Fibroblast of lung (primary cell): ENCODE results near the gene CLSTN2. TPM values are rescaled to one million over a fixed set of nuclear protein-coding genes. Genes with fewer than 3 reads are reported as not detected.

Experiments used
- DNase-seq, 2 donors: peaks; one replicate each; pipeline versions ENCODE4 v3.0.0 to v3.0.0-alpha.2; 2010; ENCODE audit warnings: low read depth in 2 of 2
- H2AFZ ChIP-seq: 2 replicates; pipeline ENCODE4 v1.5.1; 2012; ENCODE audit warnings: low read length, control low read depth, inconsistent platforms
- H3K27ac ChIP-seq: 2 replicates; pipeline ENCODE4 v1.5.1; 2011; ENCODE audit warnings: low read length, control low read depth; ENCODE audit not compliant: insufficient read depth
- H3K27me3 ChIP-seq: 2 replicates; pipeline ENCODE4 v1.5.1; 2011; ENCODE audit warnings: mild to moderate bottlenecking, low read length; ENCODE audit not compliant: control insufficient read depth, insufficient read depth
- H3K36me3 ChIP-seq: 2 replicates; pipeline ENCODE4 v1.5.1; 2011; ENCODE audit warnings: low read length; ENCODE audit not compliant: control insufficient read depth, insufficient read depth
- H3K4me1 ChIP-seq: 2 replicates; pipeline ENCODE4 v1.5.1; 2011; ENCODE audit warnings: low read length; ENCODE audit not compliant: control insufficient read depth, insufficient read depth; ENCODE audit errors: extremely low read depth
- H3K4me2 ChIP-seq: 2 replicates; pipeline ENCODE4 v1.5.1; 2011; ENCODE audit warnings: low read length, control low read depth; ENCODE audit not compliant: insufficient read depth; ENCODE audit errors: extremely low read depth
- H3K4me3 ChIP-seq, 4 experiments: fragments of 200-600 bp in 1 of 4; sonication (generic) in 1 of 4; replicated peaks in 1 of 4; 2 replicates each; pipeline ENCODE4 v1.5.1; 2011 to 2016; ENCODE audit warnings: low read length in 4 of 4, low read depth in 3 of 4, mild to moderate bottlenecking in 3 of 4, control low read depth in 2 of 4, inconsistent platforms in 1 of 4, mixed read lengths in 1 of 4; ENCODE audit not compliant: insufficient read depth in 1 of 4; ENCODE audit errors: control extremely low read depth in 1 of 4
- H3K79me2 ChIP-seq: 2 replicates; pipeline ENCODE4 v1.5.1; 2012; ENCODE audit warnings: mild to moderate bottlenecking, low read length, inconsistent platforms; ENCODE audit not compliant: control insufficient read depth, insufficient read depth
- H3K9ac ChIP-seq: 2 replicates; pipeline ENCODE4 v1.5.1; 2011; ENCODE audit warnings: mild to moderate bottlenecking, low read length, control low read depth; ENCODE audit not compliant: insufficient read depth
- H3K9me3 ChIP-seq: 2 replicates; pipeline ENCODE4 v1.5.1; 2012; ENCODE audit warnings: low read depth, low read length; ENCODE audit not compliant: control insufficient read depth, insufficient read depth
- H4K20me1 ChIP-seq: 2 replicates; pipeline ENCODE4 v1.5.1; 2011; ENCODE audit warnings: low read length; ENCODE audit not compliant: control insufficient read depth, insufficient read depth; ENCODE audit errors: extremely low read depth
- CTCF ChIP-seq, 2 donors: IDR thresholded peaks in 1 of 2; conservative IDR thresholded peaks in 1 of 2; 1 replicate in 1 of 2; 2 replicates in 1 of 2; pipeline ENCODE4 v1.5.1; 2011 to 2012; ENCODE audit warnings: low read length in 2 of 2, control low read depth in 1 of 2, inconsistent platforms in 1 of 2, low read depth in 1 of 2, mild to moderate bottlenecking in 1 of 2
- EZH2 ChIP-seq: IDR thresholded peaks from 2 replicates; pipeline ENCODE4 v1.5.1; 2012; ENCODE audit warnings: low read length, control low read depth, mild to moderate bottlenecking; ENCODE audit errors: missing control alignments
- polyA plus RNA-seq, 2 donors: library from polyadenylated mRNA; depleted of rRNA in 1 of 2; stranded (reverse) in 1 of 2; unstranded in 1 of 2; fragments of >200 nt; gene quantifications; 2 replicates each; pipeline ENCODE4 v1.2.1, GENCODE V29; 2011 to 2012; ENCODE audit warnings: missing spikeins in 1 of 2
- total RNA-seq: library from RNA; depleted of rRNA; stranded (reverse); fragments of >200 nt; gene quantifications from 2 replicates; pipeline ENCODE4 v1.2.1, GENCODE V29; 2014

The CLSTN2 gene
- total and polyA plus RNA-seq, 2 donors (not counting 1 experiment from before 2014, with no cell fraction given) = under 0.01 to 1.3 TPM

GRCh38 chr3:140052771-140053702 is 118.1 kb downstream of the CLSTN2 start:
- Histone ChIP-seq H3K4me2 (no peak overlapping the region), H3K27ac (no peak overlapping the region), H3K36me3 (no peaks in the 10 kb centered on the region), H3K9ac (no peak overlapping the region), H3K79me2 (no peaks in the 10 kb centered on the region), H3K27me3 (no peaks in the 10 kb centered on the region), H3K4me1 (no peaks in the 10 kb centered on the region), H3K4me3 (no peak overlapping the region), H3K9me3 (no peaks in the 10 kb centered on the region), H4K20me1 (no peaks in the 10 kb centered on the region), H2AFZ (no peak overlapping the region)
- TF ChIP-seq CTCF (conservative IDR thresholded peaks at IDR 0.05 in 1 of 2, IDR thresholded peaks at IDR 0.05 in 1 of 2; ENCODE audit: low read depth in 1 of 2, low read length in 2 of 2) (no peak), EZH2 (no peak)
- no peak for DNase-seq

DNA sequence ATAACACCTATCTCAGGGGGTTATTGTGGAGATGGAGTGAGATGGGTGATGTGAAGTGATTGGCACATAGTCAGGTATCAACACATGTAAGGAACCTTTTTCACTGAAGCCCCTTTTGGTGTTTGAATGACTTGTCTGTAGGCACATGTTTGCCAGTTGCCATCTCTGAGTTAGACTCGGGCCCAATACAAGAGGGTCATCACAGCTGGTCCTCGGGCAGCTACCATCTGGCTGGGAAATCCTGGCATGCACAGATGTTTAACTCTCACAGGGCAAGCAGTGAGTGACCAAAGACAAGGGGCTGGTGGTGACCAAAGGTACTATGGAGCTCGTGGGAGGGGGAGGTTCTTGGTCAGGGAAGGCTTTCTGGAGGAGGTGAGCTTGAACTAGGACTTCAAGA is 118.8 kb downstream of the CLSTN2 start:
- Histone ChIP-seq H2AFZ (no peak overlapping the region), H3K4me2 (no peak overlapping the region), H3K9ac (no peak overlapping the region), H3K27ac (no peak overlapping the region), H4K20me1 (no peaks in the 10 kb centered on the region), H3K27me3 (no peaks in the 10 kb centered on the region), H3K4me3 (no peak overlapping the region), H3K79me2 (no peaks in the 10 kb centered on the region), H3K36me3 (no peaks in the 10 kb centered on the region), H3K4me1 (no peaks in the 10 kb centered on the region), H3K9me3 (no peaks in the 10 kb centered on the region)
- no peak for DNase-seq
- TF ChIP-seq CTCF (conservative IDR thresholded peaks at IDR 0.05 in 1 of 2, IDR thresholded peaks at IDR 0.05 in 1 of 2; ENCODE audit: low read depth in 1 of 2, low read length in 2 of 2) = no peak
- no peak for TF ChIP-seq EZH2

DNA sequence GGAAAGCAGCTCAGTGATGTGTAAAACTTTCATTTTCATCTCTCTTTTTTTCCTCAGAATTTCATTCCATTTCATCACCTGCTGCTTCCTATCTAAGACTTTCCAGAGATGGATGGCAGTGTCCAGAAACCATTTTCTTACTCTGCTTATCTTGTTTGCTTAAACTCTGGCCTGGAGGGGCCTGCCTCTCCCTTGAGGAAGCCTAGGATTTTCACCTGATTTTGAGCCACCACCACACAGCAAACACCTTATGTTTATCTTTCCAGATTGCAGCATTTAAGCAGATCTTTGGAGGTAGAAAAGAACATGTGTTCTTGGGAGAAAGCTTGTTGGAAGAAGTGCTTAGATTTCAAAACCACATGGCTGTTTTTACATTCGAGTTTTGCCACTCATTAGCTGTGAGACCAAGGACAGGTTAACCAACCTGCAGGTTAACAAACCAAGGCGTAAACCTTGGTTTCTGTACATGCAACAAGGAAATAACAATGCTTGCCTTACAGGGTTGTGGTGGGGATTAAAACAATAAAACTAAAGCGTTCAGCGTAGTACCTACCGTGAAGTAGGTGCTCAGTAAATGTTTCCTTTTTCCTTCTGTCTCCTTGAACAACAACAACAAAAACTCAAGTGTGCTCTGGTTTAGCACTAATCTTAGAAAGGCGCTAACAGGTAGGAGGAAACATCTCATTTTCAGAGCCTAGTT is 120.3 kb downstream of the CLSTN2 start:
- no peaks in the 10 kb centered on the region for H3K4me1 ChIP-seq

More for the DNA sequence above, 120.3 kb downstream of the CLSTN2 start:
- no peaks in the 10 kb centered on the region for H3K36me3 ChIP-seq
- TF ChIP-seq EZH2 = no peak
- no peak for TF ChIP-seq CTCF (conservative IDR thresholded peaks at IDR 0.05 in 1 of 2, IDR thresholded peaks at IDR 0.05 in 1 of 2; ENCODE audit: low read depth in 1 of 2, low read length in 2 of 2)
- no peak overlapping the region for H3K4me3 ChIP-seq
- no peaks in the 10 kb centered on the region for H3K79me2 ChIP-seq
- no peaks in the 10 kb centered on the region for H3K9me3 ChIP-seq
- no peak overlapping the region for H2AFZ ChIP-seq
- H4K20me1 ChIP-seq = no peaks in the 10 kb centered on the region
- H3K27ac ChIP-seq = no peak overlapping the region
- no peaks in the 10 kb centered on the region for H3K27me3 ChIP-seq
- no peak overlapping the region for H3K9ac ChIP-seq
- no peak for DNase-seq
- no peak overlapping the region for H3K4me2 ChIP-seq
